ENCODE data around the gene GRIP1. TPM values are rescaled to one million over a fixed set of nuclear protein-coding genes. Genes with fewer than 3 reads are reported as not detected.

Gene GRIP1
- total and polyA plus RNA-seq, 10 of the 15 experiments (the other 5 are each of a cell fraction or from before 2014, with no cell fraction given): 0.05 to 0.85 (median 0.50) TPM; not detected in 7

GRCh38 chr12:66648033-66648735, 30.7 kb downstream of the GRIP1 start (continued):
- no peak for TF ChIP-seq BHLHE40 (IDR thresholded peaks at IDR 0.05; ENCODE audit: borderline replicate concordance in 1 of 2, low read depth in 2 of 2, low read length in 1 of 2)

GRCh38 chr12:66647034-66647691, 31.7 kb downstream of the GRIP1 start:
- no peaks in the 10 kb centered on the region for H3K27me3 ChIP-seq (replicated peaks in 1 of 2; ENCODE audit: control insufficient read depth in 2 of 2, insufficient read depth in 2 of 2, low read length in 1 of 2)
- no peaks in the 10 kb centered on the region for H3K4me1 ChIP-seq (ENCODE audit: control insufficient read depth, insufficient read depth, low read length)
- H3K36me3 ChIP-seq (ENCODE audit: control insufficient read depth in 2 of 2, insufficient read depth in 2 of 2, low read length in 1 of 2): no peaks in the 10 kb centered on the region
- no peaks in the 10 kb centered on the region for H3K9me3 ChIP-seq (replicated peaks; ENCODE audit: control insufficient read depth, insufficient read depth, low read length)
- CTCF ChIA-PET: no interaction called here
- H3K4me2 ChIP-seq (ENCODE audit: control insufficient read depth, insufficient read depth): no peak overlapping the region
- intact Hi-C loops (cut with micrococcal nuclease; ENCODE audit: unreplicated experiment): no loop called here
- RAD21 ChIA-PET (ENCODE audit: unreplicated experiment): no interaction called here
- no peak overlapping the region for H3K4me3 ChIP-seq
- BruUV-seq (replicated peaks): no TSS peak
- H3K9ac ChIP-seq (ENCODE audit: control insufficient read depth, insufficient read depth, low read length): no peak overlapping the region
- H3K27ac ChIP-seq (ENCODE audit: control insufficient read depth, insufficient read depth): no peak overlapping the region
- SMC1A ChIA-PET (ENCODE audit: uncharacterized antibody, unreplicated experiment): no interaction called here
- no peak for DNase-seq (ENCODE audit: low read depth, low spot score)
- no peaks in the 10 kb centered on the region for H3K79me2 ChIP-seq (ENCODE audit: control insufficient read depth, insufficient read depth, low read length)
- FAIRE-seq: no peak
- no peak for TF ChIP-seq TCF12 (IDR thresholded peaks at IDR 0.05; ENCODE audit: low read depth, low read length)
- no peak for TF ChIP-seq ATF3 (IDR thresholded peaks at IDR 0.05; ENCODE audit: borderline replicate concordance, extremely low read depth, low read depth, low read length)
- no peak for TF ChIP-seq CHD2 (IDR thresholded peaks at IDR 0.05; ENCODE audit: borderline replicate concordance, low read depth, low read length)
- no peak for TF ChIP-seq RELA (IDR thresholded peaks at IDR 0.05; ENCODE audit: borderline replicate concordance, partially characterized antibody)
- no peak for TF ChIP-seq ZNF274 (IDR thresholded peaks at IDR 0.05; ENCODE audit: insufficient read depth, insufficient read length)
- no peak for TF ChIP-seq CHD4 (IDR thresholded peaks at IDR 0.05)
- TF ChIP-seq SPI1 (IDR thresholded peaks at IDR 0.05; ENCODE audit: borderline replicate concordance, insufficient read depth, low read depth, low read length): no peak
- no peak for TF ChIP-seq BACH1 (IDR thresholded peaks at IDR 0.05; ENCODE audit: borderline replicate concordance)
- TF ChIP-seq MEF2A (IDR thresholded peaks at IDR 0.05; ENCODE audit: insufficient read depth, low read depth, low read length): no peak
- no peak for TF ChIP-seq ATF2 (IDR thresholded peaks at IDR 0.05; ENCODE audit: low read length)
- no peak for TF ChIP-seq IRF4 (IDR thresholded peaks at IDR 0.05; ENCODE audit: low read depth, low read length)
- TF ChIP-seq NR2C1 (IDR thresholded peaks at IDR 0.05): no peak
- H4K20me1 ChIP-seq (ENCODE audit: control insufficient read depth, insufficient read depth): no peaks in the 10 kb centered on the region
- no peak overlapping the region for H2AFZ ChIP-seq (ENCODE audit: control insufficient read depth, low read depth, low read length)
- 33% methylated on average over 5 of the region's 5 CpGs for WGBS (ENCODE audit: insufficient coverage, insufficient replicate concordance, low lambda C conversion rate, missing lambda C conversion rate)
- ATAC-seq: no peak
- POLR2A ChIA-PET: no interaction called here
- in situ Hi-C loops (cut with MboI): no loop called here

Data from GM12878 (cell line).